SU-DHL-6 (cell line): Measurements from ENCODE around the gene CLIP2.

Experiments
- EZH2phosphoT487 ChIP-seq: fragments of 200-600 bp; sonication (generic), shearing (Covaris generic); conservative IDR thresholded peaks from 2 replicates; pipeline ENCODE4 v1.6.1; 2018; ENCODE audit warnings: mild to moderate bottlenecking, antibody characterized with exemption, low read length, moderate library complexity, mixed read lengths
- TF ChIP-seq, protein P1 (sequence below): fragments of 200-600 bp; sonication (generic); IDR thresholded peaks from one replicate; pipeline ENCODE4 v1.5.1; 2017; ENCODE audit warnings: antibody characterized with exemption, mild to moderate bottlenecking, low read length, moderate library complexity; ENCODE audit not compliant: insufficient read depth, poor library complexity, severe bottlenecking

DNA sequence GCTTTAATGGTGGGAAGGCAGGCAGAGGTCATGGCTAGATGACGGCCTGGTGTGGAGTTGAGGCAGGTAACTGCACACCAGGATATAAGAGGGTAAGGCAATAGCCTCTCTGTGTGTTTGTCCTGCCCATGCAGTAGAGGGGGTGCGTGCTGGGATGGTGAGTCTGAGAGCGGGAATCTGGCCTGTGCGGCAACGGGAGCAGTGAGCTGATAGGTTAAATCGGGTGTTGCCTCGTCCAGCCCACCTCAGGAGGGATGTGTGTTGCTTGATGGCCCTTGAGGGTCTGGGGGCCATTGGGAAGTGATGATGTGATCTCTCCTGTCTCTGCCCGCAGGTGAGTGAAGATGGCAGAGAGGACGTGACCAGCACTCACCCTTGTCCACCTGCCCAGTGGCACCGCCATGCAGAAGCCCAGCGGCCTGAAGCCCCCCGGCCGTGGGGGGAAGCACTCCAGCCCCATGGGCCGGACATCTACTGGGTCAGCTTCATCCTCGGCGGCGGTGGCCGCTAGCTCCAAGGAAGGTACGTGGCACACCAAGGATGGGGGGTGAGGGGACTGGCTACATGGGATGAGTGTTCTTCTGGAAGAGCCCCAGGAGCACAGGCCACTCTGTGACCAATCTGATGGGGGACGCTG lies 28.1 kb downstream of the CLIP2 start:
- TF ChIP-seq, protein P1, sequence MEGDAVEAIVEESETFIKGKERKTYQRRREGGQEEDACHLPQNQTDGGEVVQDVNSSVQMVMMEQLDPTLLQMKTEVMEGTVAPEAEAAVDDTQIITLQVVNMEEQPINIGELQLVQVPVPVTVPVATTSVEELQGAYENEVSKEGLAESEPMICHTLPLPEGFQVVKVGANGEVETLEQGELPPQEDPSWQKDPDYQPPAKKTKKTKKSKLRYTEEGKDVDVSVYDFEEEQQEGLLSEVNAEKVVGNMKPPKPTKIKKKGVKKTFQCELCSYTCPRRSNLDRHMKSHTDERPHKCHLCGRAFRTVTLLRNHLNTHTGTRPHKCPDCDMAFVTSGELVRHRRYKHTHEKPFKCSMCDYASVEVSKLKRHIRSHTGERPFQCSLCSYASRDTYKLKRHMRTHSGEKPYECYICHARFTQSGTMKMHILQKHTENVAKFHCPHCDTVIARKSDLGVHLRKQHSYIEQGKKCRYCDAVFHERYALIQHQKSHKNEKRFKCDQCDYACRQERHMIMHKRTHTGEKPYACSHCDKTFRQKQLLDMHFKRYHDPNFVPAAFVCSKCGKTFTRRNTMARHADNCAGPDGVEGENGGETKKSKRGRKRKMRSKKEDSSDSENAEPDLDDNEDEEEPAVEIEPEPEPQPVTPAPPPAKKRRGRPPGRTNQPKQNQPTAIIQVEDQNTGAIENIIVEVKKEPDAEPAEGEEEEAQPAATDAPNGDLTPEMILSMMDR: no peak
- TF ChIP-seq EZH2phosphoT487: no peak
